HEK293 (cell line): Measurements from ENCODE around the gene AP1S1.

Experiments
- BCL11A ChIP-seq: fragments of 450-650 bp; formaldehyde crosslinking; IDR thresholded peaks from 2 replicates; pipeline ENCODE4 v1.5.1; 2016; ENCODE audit warnings: low read depth, missing biosample characterization, missing genetic modification characterization
- FEZF1 ChIP-seq: fragments of 450-650 bp; formaldehyde crosslinking; IDR thresholded peaks from 2 replicates; pipeline ENCODE4 v1.5.1; 2016; ENCODE audit warnings: missing biosample characterization, missing genetic modification characterization
- HOXA7 ChIP-seq: sonication (generic); formaldehyde crosslinking; IDR thresholded peaks from 2 replicates; pipeline ENCODE4 v1.8.1; 2022; ENCODE audit warnings: missing genetic modification reagents, borderline replicate concordance
- KLF10 ChIP-seq: fragments of 450-650 bp; IDR thresholded peaks from 2 replicates; pipeline ENCODE4 v1.5.1; 2018; ENCODE audit warnings: missing biosample characterization, mild to moderate bottlenecking, missing genetic modification characterization
- OVOL3 ChIP-seq: fragments of 450-650 bp; formaldehyde crosslinking; IDR thresholded peaks from 2 replicates; pipeline ENCODE4 v1.5.1; 2016; ENCODE audit warnings: missing biosample characterization, missing genetic modification characterization
- PBX3 ChIP-seq: sonication (generic); formaldehyde crosslinking; IDR thresholded peaks from 2 replicates; pipeline ENCODE4 v1.8.1; 2022; ENCODE audit warnings: mild to moderate bottlenecking, moderate library complexity, missing genetic modification reagents
- SALL2 ChIP-seq: fragments of 450-650 bp; formaldehyde crosslinking; IDR thresholded peaks from 2 replicates; pipeline ENCODE4 v1.5.0; 2017; ENCODE audit warnings: missing biosample characterization, mild to moderate bottlenecking, missing genetic modification characterization, borderline replicate concordance
- ZBTB20 ChIP-seq: fragments of 450-650 bp; formaldehyde crosslinking; IDR thresholded peaks from 2 replicates; pipeline ENCODE4 v1.5.1; 2016; ENCODE audit warnings: missing biosample characterization, missing genetic modification characterization
- ZBTB49 ChIP-seq: fragments of 450-650 bp; formaldehyde crosslinking; IDR thresholded peaks from 2 replicates; pipeline ENCODE4 v1.5.1; 2016; ENCODE audit warnings: missing biosample characterization, missing genetic modification characterization, low read depth
- ZFP3 ChIP-seq: fragments of 450-650 bp; formaldehyde crosslinking; IDR thresholded peaks from 2 replicates; pipeline ENCODE4 v1.5.1; 2016; ENCODE audit warnings: low read depth, missing biosample characterization, missing genetic modification characterization
- ZFP41 ChIP-seq: fragments of 450-650 bp; formaldehyde crosslinking; IDR thresholded peaks from 2 replicates; pipeline ENCODE4 v1.5.1; 2016; ENCODE audit warnings: missing biosample characterization, missing genetic modification characterization, borderline replicate concordance
- ZNF174 ChIP-seq: fragments of 450-650 bp; formaldehyde crosslinking; IDR thresholded peaks from 2 replicates; pipeline ENCODE4 v1.5.0; 2017; ENCODE audit warnings: missing biosample characterization, mild to moderate bottlenecking, missing genetic modification characterization
- ZNF266 ChIP-seq: fragments of 450-650 bp; formaldehyde crosslinking; IDR thresholded peaks from 2 replicates; pipeline ENCODE4 v1.5.1; 2016; ENCODE audit warnings: missing biosample characterization, missing genetic modification characterization, low read depth
- ZNF274 ChIP-seq, 2 experiments: fragments of 200-500 bp in 1 of 2; fragments of 450-650 bp in 1 of 2; sonication (Bioruptor generic) in 1 of 2; formaldehyde crosslinking in 1 of 2; IDR thresholded peaks; 2 replicates each; pipeline versions ENCODE4 v1.5.1 to v1.6.1; 2014 to 2016; ENCODE audit warnings: borderline replicate concordance in 1 of 2, inconsistent platforms in 1 of 2, low read length in 1 of 2, missing biosample characterization in 1 of 2, missing genetic modification characterization in 1 of 2
- ZNF280D ChIP-seq: fragments of 450-650 bp; formaldehyde crosslinking; IDR thresholded peaks from 2 replicates; pipeline ENCODE4 v1.5.1; 2016; ENCODE audit warnings: missing biosample characterization, missing genetic modification characterization
- ZNF311 ChIP-seq: fragments of 450-650 bp; formaldehyde crosslinking; IDR thresholded peaks from 2 replicates; pipeline ENCODE4 v1.5.1; 2017; ENCODE audit warnings: missing biosample characterization, missing genetic modification characterization, borderline replicate concordance
- ZNF394 ChIP-seq: fragments of 450-650 bp; formaldehyde crosslinking; IDR thresholded peaks from 2 replicates; pipeline ENCODE4 v1.5.1; 2016; ENCODE audit warnings: missing biosample characterization, missing genetic modification characterization, mild to moderate bottlenecking, moderate library complexity, borderline replicate concordance
- ZNF404 ChIP-seq: fragments of 450-650 bp; formaldehyde crosslinking; IDR thresholded peaks from 2 replicates; pipeline ENCODE4 v1.5.1; 2017; ENCODE audit warnings: missing biosample characterization, missing genetic modification characterization
- ZNF501 ChIP-seq: fragments of 450-650 bp; formaldehyde crosslinking; IDR thresholded peaks from 2 replicates; pipeline ENCODE4 v1.5.1; 2016; ENCODE audit warnings: missing biosample characterization, missing genetic modification characterization
- ZNF514 ChIP-seq: fragments of 450-650 bp; formaldehyde crosslinking; IDR thresholded peaks from 2 replicates; pipeline ENCODE4 v1.5.1; 2016; ENCODE audit warnings: missing biosample characterization, missing genetic modification characterization
- ZNF518A ChIP-seq: fragments of 450-650 bp; formaldehyde crosslinking; conservative IDR thresholded peaks from 2 replicates; pipeline ENCODE4 v1.5.1; 2016; ENCODE audit warnings: low read depth, missing biosample characterization, missing genetic modification characterization
- ZNF555 ChIP-seq: fragments of 450-650 bp; formaldehyde crosslinking; conservative IDR thresholded peaks from 2 replicates; pipeline ENCODE4 v1.5.1; 2017; ENCODE audit warnings: missing biosample characterization, mild to moderate bottlenecking, missing genetic modification characterization, inconsistent platforms
- ZNF660 ChIP-seq: fragments of 450-650 bp; IDR thresholded peaks from 2 replicates; pipeline ENCODE4 v1.5.1; 2018; ENCODE audit warnings: missing biosample characterization, mild to moderate bottlenecking, missing genetic modification characterization
- ZNF76 ChIP-seq: fragments of 450-650 bp; formaldehyde crosslinking; IDR thresholded peaks from 2 replicates; pipeline ENCODE4; 2016; ENCODE audit warnings: low read depth, missing biosample characterization, missing genetic modification characterization, borderline replicate concordance
- ZSCAN5A ChIP-seq: fragments of 450-650 bp; formaldehyde crosslinking; IDR thresholded peaks from 2 replicates; pipeline ENCODE4 v1.5.1; 2016; ENCODE audit warnings: missing biosample characterization, missing genetic modification characterization

Gene AP1S1

GRCh38 chr7:101172854-101173751 is 18.8 kb downstream of the AP1S1 start (continued):
- TF ChIP-seq ZNF280D (tag by site-specific recombination) (no peak), ZNF394 (tag by site-specific recombination) (no peak; the same call in 1 of the 2 replicates), ZNF518A (tag by site-specific recombination) (no peak), ZBTB49 (tag by site-specific recombination) (no peak), ZSCAN5A (tag by site-specific recombination) (no peak), HOXA7 (no peak), ZNF555 (no peak), ZNF311 (tag by site-specific recombination) (no peak), ZNF174 (tag by site-specific recombination) (no peak), ZNF76 (tag by site-specific recombination) (peak; percentile 41; the same call in 1 of the 2 replicates), OVOL3 (tag by site-specific recombination) (no peak), ZNF274 (IDR thresholded peaks at IDR 0.05; ENCODE audit: low read length) (no peak), ZNF274 (tag by site-specific recombination; IDR thresholded peaks at IDR 0.05; ENCODE audit: borderline replicate concordance) (no peak), ZNF266 (no peak), BCL11A (tag by site-specific recombination) (no peak), ZBTB20 (tag by site-specific recombination) (peak; percentile 91), ZNF501 (no peak; the same call in 1 of the 2 replicates), ZFP41 (no peak), ZFP3 (tag by site-specific recombination) (no peak), PBX3 (CRISPR knock-in tag) (no peak), SALL2 (no peak), FEZF1 (tag by site-specific recombination) (no peak), KLF10 (tag by site-specific recombination) (no peak), ZNF660 (tag by site-specific recombination) (0 out of 2 replicates have a peak, but pooled peaks have one; percentile 44), ZNF514 (tag by site-specific recombination) (no peak), ZNF404 (tag by site-specific recombination) (no peak)
